Gastroesophageal sphincter (tissue), 3 donors: ENCODE measurements around the gene COBLL1.

Experiments
- CTCF ChIP-seq, 4 experiments: fragments of 200-600 bp in 2 of 4; fragments of 450-650 bp in 2 of 4; sonication (generic) in 1 of 4; IDR thresholded peaks; one replicate each; pipeline ENCODE4 v1.5.1; 2017 to 2019; ENCODE audit warnings: antibody characterized with exemption in 4 of 4, mild to moderate bottlenecking in 2 of 4, moderate library complexity in 2 of 4
- EP300 ChIP-seq: sonication (generic); formaldehyde crosslinking; IDR thresholded peaks from one replicate; pipeline ENCODE4 v1.6.1; 2017; ENCODE audit warnings: antibody characterized with exemption, mild to moderate bottlenecking
- POLR2A ChIP-seq, 2 donors: fragments of 450-650 bp; IDR thresholded peaks; one replicate each; pipeline ENCODE4 v1.6.1; 2017; ENCODE audit warnings: antibody characterized with exemption in 2 of 2, mild to moderate bottlenecking in 2 of 2, moderate library complexity in 1 of 2
- POLR2AphosphoS5 ChIP-seq: sonication (generic); formaldehyde crosslinking; IDR thresholded peaks from one replicate; pipeline ENCODE4 v1.6.1; 2017; ENCODE audit warnings: antibody characterized with exemption

- TF ChIP-seq CTCF (IDR thresholded peaks at IDR 0.05), result no peak
- TF ChIP-seq POLR2A (IDR thresholded peaks at IDR 0.05), result no peak
- no peak for TF ChIP-seq POLR2AphosphoS5
- no peak for TF ChIP-seq EP300
Observed at GRCh38 chr2:164764474-164764873, 77.1 kb downstream of the COBLL1 start.
